Activated naive CD4-positive, alpha-beta T cell treated with anti-CD3 and anti-CD28 coated beads, Interleukin-2, amount 50 U/mL, for 16 hours (primary cell): ENCODE results near the gene SMPD3.

Experiments
- DNase-seq: peaks from one replicate; pipeline ENCODE4 v3.0.0-alpha.2; 2020

SMPD3 gene

DNA sequence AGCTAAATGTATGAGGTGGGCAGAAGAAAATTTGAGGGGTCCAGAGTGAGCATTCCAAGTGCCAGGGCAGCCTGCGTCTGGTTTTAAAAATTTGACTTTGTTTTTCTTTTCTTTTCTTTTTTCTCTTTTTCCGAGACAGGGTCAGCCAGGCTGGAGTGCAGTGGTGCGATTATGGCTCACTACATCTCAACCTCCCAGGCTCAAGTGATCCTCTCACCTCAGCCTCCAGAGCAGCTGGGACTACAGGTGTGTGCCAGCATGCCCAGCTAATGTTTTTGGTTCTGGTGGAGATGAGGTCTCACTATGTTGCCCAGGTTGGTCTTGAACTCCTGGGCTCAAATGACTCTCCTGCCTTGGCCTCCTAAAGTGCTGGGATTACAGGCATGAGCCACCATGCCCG lies 15.6 kb downstream of the SMPD3 start:
- DNase-seq, result no peak

- no peak for DNase-seq
Measured at GRCh38 chr16:68429076-68429854, 19.0 kb downstream of the SMPD3 start.

GRCh38 chr16:68427649-68428303 lies 20.5 kb downstream of the SMPD3 start:
- DNase-seq, result no peak

DNA sequence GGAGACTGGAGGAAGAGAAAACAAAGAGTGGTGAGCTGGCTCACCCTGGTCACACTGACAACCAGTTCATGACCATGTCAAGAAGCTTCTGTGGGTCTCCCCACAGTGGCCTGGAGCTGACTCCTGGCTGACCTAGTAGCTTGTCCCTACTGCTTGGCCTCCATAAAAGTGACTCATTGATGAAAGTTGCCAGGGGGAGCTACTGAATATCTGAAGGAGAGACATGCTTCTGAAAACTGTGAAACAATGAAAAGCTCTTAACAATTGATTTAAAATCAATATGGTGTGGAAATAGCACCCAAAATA lies 22.0 kb downstream of the SMPD3 start:
- no peak for DNase-seq

GRCh38 chr16:68425498-68426346 lies 22.6 kb downstream of the SMPD3 start:
- DNase-seq, result no peak

DNA sequence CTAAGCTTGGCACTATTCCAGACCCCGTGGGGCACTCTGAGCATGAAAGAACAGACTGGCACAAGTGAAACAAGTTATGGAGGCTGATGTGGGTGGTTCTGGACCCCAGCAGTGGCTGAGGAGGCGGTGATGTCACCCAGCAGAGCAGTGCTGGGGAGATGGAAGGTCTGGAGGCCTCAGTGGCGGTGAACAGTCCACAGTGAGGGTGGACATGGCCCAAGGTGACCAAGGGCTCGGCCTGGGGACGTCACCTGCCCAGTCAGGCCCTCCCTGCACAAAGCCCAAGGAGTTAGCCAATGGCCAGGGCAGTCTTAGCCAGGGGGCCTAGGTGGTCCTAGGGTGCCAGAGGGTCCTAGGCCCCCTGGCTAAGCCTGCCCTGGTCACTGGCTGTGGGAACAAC lies 24.5 kb downstream of the SMPD3 start:
- no peak for DNase-seq

GRCh38 chr16:68422396-68422960 lies 25.8 kb downstream of the SMPD3 start:
- DNase-seq, result no peak

DNA sequence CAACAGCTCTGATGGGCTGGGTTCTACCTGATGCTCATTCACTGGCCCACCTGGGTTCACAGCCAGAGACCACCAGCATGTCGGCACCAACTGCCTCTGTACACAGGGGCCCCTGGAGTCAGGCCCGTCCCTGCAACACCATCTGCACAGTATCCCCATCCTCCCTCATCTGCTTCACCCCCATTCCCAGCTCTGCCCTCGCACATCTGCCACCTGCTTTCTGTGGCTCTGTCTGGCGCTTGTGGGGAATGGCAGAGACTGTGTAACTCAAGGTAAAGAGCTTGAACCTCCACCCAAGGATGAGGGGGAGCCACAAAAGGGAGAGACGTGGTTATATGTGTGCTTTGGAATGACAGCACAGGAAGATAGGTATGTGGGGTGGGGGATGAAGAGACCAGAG lies 27.2 kb downstream of the SMPD3 start:
- DNase-seq, result no peak

DNA sequence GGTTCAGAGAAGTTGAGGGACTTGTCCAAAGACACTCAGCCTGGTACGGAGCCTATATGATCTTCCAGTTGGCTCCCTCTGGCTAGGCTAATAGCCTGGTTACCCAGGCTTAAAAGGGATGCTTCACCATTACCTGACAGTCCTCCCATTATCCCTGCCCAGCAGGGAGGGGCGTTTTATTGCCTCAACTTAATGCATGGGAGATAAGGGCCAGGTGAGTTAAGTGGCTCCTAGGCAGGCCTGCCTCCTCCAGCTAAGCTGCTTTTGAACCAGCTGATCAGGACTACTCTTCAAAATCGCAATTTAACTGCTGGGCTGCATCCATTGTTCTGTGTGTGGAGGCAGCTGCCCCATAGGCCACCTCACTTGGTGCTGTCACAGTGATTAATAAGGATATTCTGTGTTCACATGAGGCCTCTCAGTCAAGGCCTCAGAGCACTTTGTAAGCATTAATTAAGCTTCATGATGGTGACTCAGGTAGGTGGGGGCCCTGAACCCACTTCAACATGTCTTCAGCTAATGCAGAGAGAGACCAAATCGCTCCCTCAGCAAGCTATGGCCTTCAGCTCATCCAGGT lies 27.9 kb downstream of the SMPD3 start:
- no peak for DNase-seq

DNA sequence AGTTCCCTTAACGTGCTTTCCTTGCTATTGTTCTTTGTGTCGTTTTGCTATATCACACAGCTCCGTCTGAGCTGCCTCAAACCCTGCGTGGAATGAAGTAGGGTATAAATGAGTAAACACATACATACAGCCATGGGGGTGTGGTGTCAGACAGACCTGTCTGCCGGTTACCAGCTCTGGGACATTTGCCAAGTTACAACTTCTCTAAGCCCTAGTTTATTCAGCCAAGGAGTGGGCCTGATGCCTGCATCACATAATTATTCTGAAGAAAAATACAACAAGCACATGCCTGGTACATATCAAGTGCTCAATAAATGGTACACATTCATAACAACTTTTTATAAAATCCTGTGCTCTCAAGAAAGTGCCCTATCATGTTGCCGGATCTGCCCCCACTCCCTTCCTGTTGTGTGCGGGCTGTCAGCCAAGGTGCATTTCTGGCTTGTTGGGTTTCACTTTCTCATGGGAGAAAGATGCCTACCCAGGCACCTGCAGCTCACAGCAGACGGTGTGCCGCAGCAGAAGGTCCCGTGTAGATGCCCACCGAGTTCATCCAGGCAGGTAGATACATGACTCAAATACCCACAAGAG lies 30.5 kb downstream of the SMPD3 start:
- peak; percentile 75 for DNase-seq

DNA sequence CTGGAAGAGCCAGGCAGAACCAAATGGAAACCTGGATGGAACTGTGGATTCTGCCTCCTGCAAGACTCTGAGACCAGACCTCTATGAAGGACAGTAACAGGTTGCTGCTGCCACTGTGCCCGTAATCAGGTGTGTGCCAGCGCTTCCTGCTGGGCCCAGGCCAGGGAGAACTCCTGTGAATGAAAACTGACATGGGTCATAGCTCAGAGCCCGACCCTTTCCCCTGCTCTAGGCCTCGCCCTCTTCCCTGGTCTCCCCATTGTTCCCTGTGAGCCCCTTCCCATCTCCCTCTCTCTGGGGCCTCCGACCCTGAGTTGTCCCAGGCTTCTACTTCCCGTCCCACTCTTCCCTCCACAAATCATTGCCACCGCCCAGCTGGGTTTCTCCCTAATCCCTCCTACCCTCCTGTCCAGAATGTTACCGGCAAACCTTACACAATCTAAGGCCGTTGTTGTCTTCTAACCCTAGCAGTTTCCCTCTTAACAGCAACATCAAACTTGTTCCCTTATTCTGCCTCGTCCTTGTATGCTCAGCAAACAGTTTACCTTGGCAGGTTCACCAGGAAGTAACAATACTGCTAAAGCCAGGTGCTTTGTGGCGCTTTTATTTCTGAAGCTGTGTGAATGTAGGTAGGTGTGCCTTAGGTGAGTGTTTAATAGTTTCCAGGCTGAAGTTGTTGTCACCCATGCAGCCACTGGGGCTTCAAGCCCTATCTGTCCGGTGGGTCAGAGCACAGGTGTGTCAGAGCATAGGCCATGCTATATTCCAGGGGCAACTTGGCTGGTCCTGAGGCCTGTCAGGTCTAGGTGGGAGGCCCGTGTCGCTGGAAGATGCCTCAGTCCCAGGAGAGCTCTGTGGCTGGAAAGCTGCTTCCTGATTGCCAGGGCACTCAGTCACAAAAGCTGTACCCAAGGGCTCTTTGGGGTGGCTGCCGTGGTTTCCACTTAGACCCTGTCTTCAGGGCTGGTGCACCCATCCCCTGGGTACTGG lies 32.0 kb downstream of the SMPD3 start:
- no peak for DNase-seq

- DNase-seq, result no peak
Measured at GRCh38 chr16:68414581-68414980, 33.7 kb downstream of the SMPD3 start.

DNA sequence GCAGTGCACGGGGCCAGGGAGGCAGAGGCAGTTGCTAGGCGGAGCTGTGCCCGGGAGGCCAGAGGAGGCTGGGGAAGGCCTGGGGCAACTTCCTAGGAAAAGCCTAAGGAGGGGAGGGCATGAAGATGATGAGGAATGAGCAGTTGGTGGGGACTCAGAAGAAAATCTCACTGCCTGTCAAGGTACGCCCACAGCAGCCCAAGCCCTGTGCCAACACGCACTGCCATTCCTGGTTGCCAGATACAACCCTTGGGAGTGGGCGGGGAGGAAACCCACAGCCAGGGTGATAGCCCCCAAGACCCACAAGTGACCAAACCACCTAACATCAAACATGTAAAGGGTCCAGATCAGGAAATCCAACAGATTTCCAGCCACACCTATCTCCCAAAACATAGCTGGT lies 36.2 kb downstream of the SMPD3 start:
- DNase-seq, result no peak

DNA sequence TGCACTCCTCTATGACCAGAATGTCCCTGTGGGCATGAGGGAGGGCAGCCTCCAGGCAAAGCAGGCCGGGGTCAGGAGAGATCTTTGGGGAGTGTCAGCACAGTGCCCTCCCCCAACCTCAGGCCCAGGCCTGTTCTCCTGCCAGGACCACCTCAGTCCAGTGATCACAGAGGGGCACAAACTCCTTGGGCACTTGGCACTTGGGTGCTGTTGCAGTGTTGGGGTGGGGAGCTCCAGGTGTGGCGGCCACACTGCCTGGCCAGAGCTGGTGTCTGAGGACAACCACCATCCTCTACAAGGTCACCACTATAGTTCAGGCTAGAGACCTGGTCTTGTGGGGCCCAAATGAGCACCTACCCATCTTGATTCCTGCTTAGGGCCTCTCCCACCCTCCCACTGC lies 37.2 kb downstream of the SMPD3 start:
- no peak for DNase-seq

- no peak for DNase-seq
Measured at GRCh38 chr16:68408967-68409366, 39.3 kb downstream of the SMPD3 start.

GRCh38 chr16:68408428-68408827 lies 39.9 kb downstream of the SMPD3 start:
- DNase-seq, result no peak

GRCh38 chr16:68406458-68407152 lies 41.7 kb downstream of the SMPD3 start:
- no peak for DNase-seq

- no peak for DNase-seq
Measured at GRCh38 chr16:68404736-68405345, 43.5 kb downstream of the SMPD3 start.

GRCh38 chr16:68403704-68404103 lies 44.6 kb downstream of the SMPD3 start:
- no peak for DNase-seq

DNA sequence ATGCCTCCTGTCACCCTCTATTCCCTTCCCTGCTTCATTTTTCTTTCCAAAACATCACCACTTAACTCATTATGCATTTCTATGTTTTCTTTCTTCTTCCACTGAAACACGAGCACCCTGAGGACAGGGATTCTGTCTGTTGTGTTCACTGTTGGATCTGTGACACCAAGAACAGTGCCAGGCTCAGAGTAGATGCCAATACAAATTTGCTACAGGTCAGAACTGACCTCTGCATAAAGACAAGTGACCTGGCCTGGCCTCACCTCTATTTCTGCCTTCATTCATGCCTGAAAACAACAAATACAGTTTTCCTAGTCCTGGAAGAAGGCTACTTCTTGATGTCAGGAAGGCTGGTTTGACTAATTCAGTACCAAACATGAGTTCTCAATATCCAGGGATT lies 45.1 kb downstream of the SMPD3 start:
- DNase-seq, result no peak

DNA sequence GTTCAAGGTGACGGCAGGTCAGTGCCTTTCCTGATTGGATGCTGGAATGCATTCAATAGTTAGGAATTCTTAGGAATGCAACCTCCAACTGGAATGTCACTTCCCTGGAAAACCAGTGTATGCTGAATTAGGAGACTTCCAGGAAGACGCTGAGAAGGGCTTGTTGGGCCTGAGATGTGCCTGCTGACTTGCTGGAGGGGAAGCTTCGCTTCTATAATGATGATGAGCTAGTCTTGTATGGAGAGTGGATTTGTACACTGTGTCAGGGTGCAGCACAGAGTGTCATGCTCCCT lies 45.6 kb downstream of the SMPD3 start:
- DNase-seq, result no peak
